ENCODE results near the gene SOCS3. TPM values are rescaled to one million over a fixed set of nuclear protein-coding genes. Genes with fewer than 3 reads are reported as not detected.
A peak's percentile ranks its signal among the peaks of the same experiment; 100 is the strongest.
"Not testable (repeated sequence)": the region's sequence is repeated elsewhere in the genome, so short reads cannot be mapped to it uniquely, and the experiment has no call there.

Gene SOCS3
- total RNA-seq, 1 donor from 2014 or later, result 13.6 TPM

DNA sequence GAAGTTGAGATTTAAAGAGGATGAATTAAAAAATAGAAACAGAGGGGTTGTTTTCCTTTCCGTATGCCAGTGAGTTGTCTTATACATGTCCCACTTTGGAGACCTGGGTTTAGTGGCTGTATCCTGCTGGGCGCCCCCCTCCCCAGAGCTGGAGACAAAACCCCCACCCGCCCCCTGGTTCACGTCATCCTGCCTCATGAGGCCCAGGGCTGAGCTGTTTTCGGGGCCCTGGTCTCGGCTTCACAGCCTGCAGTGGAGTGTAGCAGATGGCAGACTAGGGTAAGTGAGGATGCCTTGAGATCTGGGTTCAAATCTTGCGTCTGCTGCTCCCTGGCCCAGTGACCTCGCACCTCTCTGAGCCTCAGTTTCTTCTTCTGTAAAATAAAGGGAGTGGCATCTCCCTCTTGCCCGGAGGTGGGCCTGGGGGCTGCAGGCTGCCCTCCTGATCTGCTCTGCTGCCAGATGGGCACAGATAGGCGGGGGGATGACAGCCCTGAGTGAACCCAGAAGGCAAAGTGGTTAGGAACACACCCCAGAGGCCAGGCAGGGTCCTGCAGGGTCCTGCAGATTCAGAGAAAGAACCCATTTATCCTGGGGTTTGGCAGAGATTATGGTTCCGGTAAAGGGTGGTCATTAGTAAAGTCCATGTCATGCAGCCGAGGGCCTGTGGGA, 45.1 kb downstream of the SOCS3 start:
- peak overlapping the region; percentile 36 for H3K4me3 Mint-ChIP-seq (ENCODE audit: unreplicated experiment)
- TF ChIP-seq, protein P1, sequence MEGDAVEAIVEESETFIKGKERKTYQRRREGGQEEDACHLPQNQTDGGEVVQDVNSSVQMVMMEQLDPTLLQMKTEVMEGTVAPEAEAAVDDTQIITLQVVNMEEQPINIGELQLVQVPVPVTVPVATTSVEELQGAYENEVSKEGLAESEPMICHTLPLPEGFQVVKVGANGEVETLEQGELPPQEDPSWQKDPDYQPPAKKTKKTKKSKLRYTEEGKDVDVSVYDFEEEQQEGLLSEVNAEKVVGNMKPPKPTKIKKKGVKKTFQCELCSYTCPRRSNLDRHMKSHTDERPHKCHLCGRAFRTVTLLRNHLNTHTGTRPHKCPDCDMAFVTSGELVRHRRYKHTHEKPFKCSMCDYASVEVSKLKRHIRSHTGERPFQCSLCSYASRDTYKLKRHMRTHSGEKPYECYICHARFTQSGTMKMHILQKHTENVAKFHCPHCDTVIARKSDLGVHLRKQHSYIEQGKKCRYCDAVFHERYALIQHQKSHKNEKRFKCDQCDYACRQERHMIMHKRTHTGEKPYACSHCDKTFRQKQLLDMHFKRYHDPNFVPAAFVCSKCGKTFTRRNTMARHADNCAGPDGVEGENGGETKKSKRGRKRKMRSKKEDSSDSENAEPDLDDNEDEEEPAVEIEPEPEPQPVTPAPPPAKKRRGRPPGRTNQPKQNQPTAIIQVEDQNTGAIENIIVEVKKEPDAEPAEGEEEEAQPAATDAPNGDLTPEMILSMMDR (IDR thresholded peaks at IDR 0.05), result no peak
- peaks cover 40% of the 10 kb centered on the region for H3K4me1 Mint-ChIP-seq (ENCODE audit: low read depth)
- peak overlapping the region; percentile 94 for H3K27ac Mint-ChIP-seq (ENCODE audit: unreplicated experiment)
- no peaks in the 10 kb centered on the region for H3K36me3 Mint-ChIP-seq (ENCODE audit: low read depth)
- no peaks in the 10 kb centered on the region for H3K9me3 Mint-ChIP-seq (ENCODE audit: low read depth)
- H3K27me3 Mint-ChIP-seq (ENCODE audit: low read depth), result no peaks in the 10 kb centered on the region
- DNase-seq (ENCODE audit: low spot score), result no peak

DNA sequence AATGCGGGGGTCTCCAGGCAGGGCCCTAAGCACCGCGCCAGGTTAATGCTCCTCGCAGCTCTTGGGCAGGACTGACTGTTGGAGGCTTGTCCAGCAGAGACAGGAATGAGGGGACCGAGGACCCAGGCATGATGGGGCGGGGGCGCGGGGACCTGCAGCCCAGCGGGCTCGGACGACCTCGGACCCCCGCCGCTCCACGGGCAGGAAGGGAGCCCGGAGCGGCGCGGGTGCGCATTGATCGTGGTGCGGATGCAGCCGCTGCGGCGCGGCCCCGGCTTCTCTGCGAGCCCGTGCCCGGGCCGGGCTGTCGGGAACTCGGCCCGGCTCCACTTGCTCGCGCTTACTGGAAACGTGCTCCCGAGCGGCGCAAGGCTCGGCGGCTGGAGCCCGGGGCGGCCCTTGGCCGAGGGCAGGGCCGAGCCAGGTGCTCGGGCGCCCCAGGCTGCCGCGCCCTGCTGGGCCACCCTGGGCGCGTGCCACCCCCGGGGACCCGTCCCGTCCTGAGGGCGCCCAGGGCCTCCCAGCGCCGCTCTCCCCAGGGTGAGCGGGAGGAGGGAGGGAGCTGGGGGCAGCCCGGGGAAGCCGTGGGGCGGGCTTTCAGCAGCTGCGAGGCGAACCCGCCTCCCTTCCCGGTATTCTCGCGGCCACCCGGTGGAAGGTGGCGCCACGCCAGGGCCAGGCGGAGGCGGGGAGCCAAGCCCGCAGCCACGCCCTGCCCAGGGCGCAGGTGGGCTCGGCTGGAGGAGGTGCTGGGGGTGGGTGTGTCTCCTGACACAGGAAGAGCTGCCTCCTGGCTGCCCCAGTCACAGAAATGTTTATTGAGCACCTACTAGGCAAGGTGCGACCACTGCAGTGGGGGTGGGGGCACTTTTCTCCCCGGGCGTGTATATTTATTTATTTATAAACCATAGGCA, 45.9 kb downstream of the SOCS3 start:
- TF ChIP-seq, protein P1 (IDR thresholded peaks at IDR 0.05), result no peak
- no peak overlapping the region for H3K27ac Mint-ChIP-seq (ENCODE audit: unreplicated experiment)
- DNase-seq (ENCODE audit: low spot score), result no peak
- peaks cover 45% of the 10 kb centered on the region for H3K4me1 Mint-ChIP-seq (ENCODE audit: low read depth)
- no peaks in the 10 kb centered on the region for H3K9me3 Mint-ChIP-seq (ENCODE audit: low read depth)
- H3K27me3 Mint-ChIP-seq (ENCODE audit: low read depth), result no peaks in the 10 kb centered on the region
- peak overlapping the region; percentile 40 for H3K4me3 Mint-ChIP-seq (ENCODE audit: unreplicated experiment)
- no peaks in the 10 kb centered on the region for H3K36me3 Mint-ChIP-seq (ENCODE audit: low read depth)

DNA sequence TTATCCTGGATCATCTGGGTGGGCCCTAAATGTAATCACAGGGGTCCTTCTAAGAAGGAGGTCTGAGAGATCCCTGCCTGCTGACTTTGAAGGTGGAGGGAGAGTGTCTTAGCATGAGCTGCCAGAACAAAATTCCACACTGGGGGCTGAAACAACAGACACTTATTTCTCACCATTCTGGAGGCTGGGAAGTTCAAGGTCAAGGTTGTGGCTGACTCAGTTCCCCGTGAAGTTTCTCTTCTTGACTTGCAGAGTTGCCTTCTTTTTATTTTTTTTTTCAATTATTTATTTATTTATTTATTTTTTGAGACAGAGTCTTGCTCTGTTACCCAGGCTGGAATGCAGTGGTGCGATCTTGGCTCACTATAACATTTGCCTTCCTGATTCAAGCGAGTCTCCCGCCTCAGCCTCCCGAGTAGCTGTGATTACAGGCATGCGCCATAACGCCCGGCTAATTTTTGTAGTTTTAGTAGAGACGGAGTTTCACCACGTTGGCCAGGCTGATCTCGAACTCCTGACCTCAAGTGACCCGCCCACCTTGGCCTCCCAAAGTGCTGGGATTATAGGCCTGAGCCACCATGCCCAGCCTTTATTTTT, 50.1 kb downstream of the SOCS3 start:
- not testable (repeated sequence) for H3K4me3 Mint-ChIP-seq (ENCODE audit: unreplicated experiment); H3K36me3 Mint-ChIP-seq (ENCODE audit: low read depth); H3K27ac Mint-ChIP-seq (ENCODE audit: unreplicated experiment); DNase-seq (ENCODE audit: low spot score); H3K27me3 Mint-ChIP-seq (ENCODE audit: low read depth); H3K9me3 Mint-ChIP-seq (ENCODE audit: low read depth)
- H3K4me1 Mint-ChIP-seq (ENCODE audit: low read depth), result peaks cover 13% of the 10 kb centered on the region

DNA sequence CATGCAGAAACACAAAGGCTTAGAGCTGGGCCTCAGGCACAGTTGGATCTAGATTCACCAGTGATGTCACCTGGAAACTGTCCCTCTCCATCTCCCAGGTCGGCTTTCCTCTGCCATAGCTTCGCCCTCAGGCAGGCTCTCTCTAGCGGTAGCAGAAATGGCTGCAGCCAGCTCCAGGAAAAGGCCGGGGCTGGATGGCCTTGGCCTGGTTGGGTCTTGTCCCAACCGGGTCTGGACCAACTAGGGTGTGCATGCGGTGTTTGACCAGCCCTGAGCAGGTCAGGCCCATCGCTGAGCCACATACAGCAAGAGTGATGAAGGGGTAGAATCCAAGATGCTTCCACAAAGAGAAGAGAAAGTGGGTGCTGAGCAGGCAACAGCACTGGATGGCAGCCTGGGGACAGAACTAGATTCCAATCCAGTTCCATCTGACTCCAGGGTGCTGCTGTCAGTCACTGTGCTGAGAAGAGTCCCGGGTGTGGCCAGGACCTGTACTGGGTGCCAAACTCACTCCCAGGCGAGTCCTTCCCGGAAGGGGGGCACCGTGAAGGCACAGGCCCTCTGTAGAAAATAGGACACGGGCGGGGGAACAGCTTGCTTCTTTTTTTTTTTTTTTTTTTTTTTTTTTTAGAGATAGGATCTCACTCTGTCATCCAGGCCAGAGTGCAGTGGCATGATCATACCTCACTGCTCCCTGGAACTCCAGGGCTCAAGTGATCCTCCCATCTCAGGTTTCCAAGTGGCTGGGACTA, 51.8 kb downstream of the SOCS3 start:
- H3K4me1 Mint-ChIP-seq (ENCODE audit: low read depth), result peaks cover 5% of the 10 kb centered on the region
- H3K36me3 Mint-ChIP-seq (ENCODE audit: low read depth), result no peaks in the 10 kb centered on the region
- no peak for DNase-seq (ENCODE audit: low spot score)
- peaks cover 6% of the 10 kb centered on the region for H3K9me3 Mint-ChIP-seq (ENCODE audit: low read depth)
- H3K27me3 Mint-ChIP-seq (ENCODE audit: low read depth), result no peaks in the 10 kb centered on the region
- no peak overlapping the region for H3K4me3 Mint-ChIP-seq (ENCODE audit: unreplicated experiment)
- no peak overlapping the region for H3K27ac Mint-ChIP-seq (ENCODE audit: unreplicated experiment)
- TF ChIP-seq, protein P1 (IDR thresholded peaks at IDR 0.05), result no peak

DNA sequence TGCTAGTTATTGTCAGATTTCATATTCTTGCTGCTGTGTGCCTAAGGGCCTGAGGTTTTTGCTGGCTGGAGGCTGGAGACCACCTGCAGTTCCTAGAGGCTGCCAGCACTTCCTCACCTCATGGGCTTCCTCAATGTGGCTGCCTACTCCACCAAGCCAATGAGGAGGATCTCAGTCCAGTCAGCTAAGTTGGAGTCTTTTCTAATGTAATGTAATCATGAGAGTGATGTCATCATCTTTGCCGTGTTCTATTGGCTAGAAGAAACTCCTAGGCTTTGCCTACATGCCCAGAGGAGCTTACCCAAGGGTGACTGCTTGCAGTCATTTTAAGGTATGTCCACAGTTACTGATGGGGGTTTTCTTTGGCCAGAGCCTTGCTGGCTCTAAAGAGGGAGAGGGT, 53.0 kb downstream of the SOCS3 start:
- H3K27ac Mint-ChIP-seq (ENCODE audit: unreplicated experiment), result no peak overlapping the region
- H3K4me1 Mint-ChIP-seq (ENCODE audit: low read depth), result peaks cover 5% of the 10 kb centered on the region
- H3K36me3 Mint-ChIP-seq (ENCODE audit: low read depth), result no peaks in the 10 kb centered on the region
- no peak for DNase-seq (ENCODE audit: low spot score)
- H3K9me3 Mint-ChIP-seq (ENCODE audit: low read depth), result peaks cover 6% of the 10 kb centered on the region
- no peaks in the 10 kb centered on the region for H3K27me3 Mint-ChIP-seq (ENCODE audit: low read depth)
- TF ChIP-seq, protein P1 (IDR thresholded peaks at IDR 0.05), result no peak
- H3K4me3 Mint-ChIP-seq (ENCODE audit: unreplicated experiment), result no peak overlapping the region

Other genes starting within 250 kb of the SOCS3 start
- gene TMC6, start 231.3 kb downstream of the SOCS3 start, total RNA-seq, result 12.4 to 19.6 TPM (median 17.5 TPM) in 3 replicates
- gene TMC8, start 229.3 kb downstream of the SOCS3 start, total RNA-seq, result 0.40 to 0.97 TPM in 2 of 3 replicates, not detected in the other
- gene C17orf99, start 213.7 kb downstream of the SOCS3 start, total RNA-seq, result not detected in 3 replicates
- 35.1 to 57.6 TPM (median 52.3 TPM) in 3 replicates for gene SYNGR2, start 191.5 kb downstream of the SOCS3 start, total RNA-seq
- 21.1 to 29.5 TPM (median 23.4 TPM) in 3 replicates for gene TK1, start 173.0 kb downstream of the SOCS3 start, total RNA-seq
- 25.5 to 31.7 TPM (median 28.3 TPM) in 3 replicates for gene AFMID, start 172.7 kb downstream of the SOCS3 start, total RNA-seq
- gene BIRC5, start 145.8 kb downstream of the SOCS3 start, total RNA-seq, result 10.2 to 11.6 TPM (median 10.9 TPM) in 3 replicates
- gene TMEM235, start 128.4 kb downstream of the SOCS3 start, total RNA-seq, result not detected in 3 replicates
- gene PGS1, start 18.6 kb upstream of the SOCS3 start, total RNA-seq, result 22.1 to 30.4 TPM (median 22.7 TPM) in 3 replicates
- gene DNAH17, start 217.3 kb upstream of the SOCS3 start, total RNA-seq, result 0.26 to 0.42 TPM (median 0.34 TPM) in 3 replicates

Measured in chondrocyte (in vitro differentiated cells).